H1 (cell line): ENCODE measurements around the gene GNG12. TPM values are rescaled to one million over a fixed set of nuclear protein-coding genes. Genes with fewer than 3 reads are reported as not detected.
A peak's percentile ranks its signal among the peaks of the same experiment; 100 is the strongest.

Source experiments
- CTCF ChIA-PET: fragments of 300-600 bp; sonication (Branson Sonifier 250); formaldehyde crosslinking; loops from one replicate; lab custom pipeline; 2021; ENCODE audit not compliant: partially characterized antibody; lab: Charles Lee
- POLR2A ChIA-PET: fragments of 300-600 bp; sonication (Branson Sonifier 250); formaldehyde crosslinking; loops from one replicate; lab custom pipeline; 2021; ENCODE audit warnings: inconsistent platforms; ENCODE audit not compliant: partially characterized antibody; lab: Charles Lee
- DNase-seq, 2 experiments: peaks; one replicate each; pipeline versions ENCODE4 v3.0.0 to v3.0.0-alpha.2; 2010 to 2022; ENCODE audit warnings: low spot score in 2 of 2, low read depth in 1 of 2, mixed read lengths in 1 of 2
- FAIRE-seq: peaks from 2 replicates; lab custom pipeline; 2011; peaks lifted over from hg19 to GRCh38; lab: Jason Lieb, UNC
- H2AFZ ChIP-seq: 2 replicates; pipeline ENCODE4 v1.8.1; 2012; ENCODE audit warnings: low read length, inconsistent platforms
- H2AK5ac ChIP-seq: 2 replicates; pipeline ENCODE4 v1.6.1; 2013; ENCODE audit warnings: low read depth, low read length
- H2BK120ac ChIP-seq: replicated peaks from 2 replicates; pipeline ENCODE3; 2013; ENCODE audit warnings: low read depth, low read length, inconsistent platforms
- H2BK12ac ChIP-seq: 2 replicates; pipeline ENCODE4 v1.6.1; 2013; ENCODE audit warnings: low read depth, low read length
- H2BK15ac ChIP-seq: 2 replicates; pipeline ENCODE4 v1.6.1; 2013; ENCODE audit warnings: low read length
- H2BK20ac ChIP-seq: 2 replicates; pipeline ENCODE4 v1.6.1; 2013; ENCODE audit warnings: low read length
- H2BK5ac ChIP-seq: 2 replicates; pipeline ENCODE4 v1.6.1; 2013; ENCODE audit warnings: low read depth, low read length
- H3K14ac ChIP-seq: 2 replicates; pipeline ENCODE4 v1.6.1; 2013; ENCODE audit warnings: inconsistent platforms; ENCODE audit not compliant: insufficient read length
- H3K18ac ChIP-seq: 2 replicates; pipeline ENCODE4 v1.6.1; 2013; ENCODE audit warnings: low read length; ENCODE audit errors: extremely low read depth
- H3K23ac ChIP-seq: 2 replicates; pipeline ENCODE4 v1.6.1; 2013; ENCODE audit warnings: inconsistent platforms; ENCODE audit not compliant: insufficient read length
- H3K23me2 ChIP-seq: 2 replicates; pipeline ENCODE4 v1.6.1; 2013; ENCODE audit warnings: low read depth, low read length
- H3K27ac ChIP-seq: 2 replicates; pipeline ENCODE4 v1.6.1; 2011; ENCODE audit warnings: low read depth, low read length, inconsistent platforms
- H3K27me3 ChIP-seq, 4 experiments: replicated peaks in 1 of 4; 1 replicate in 1 of 4; 2 replicates in 3 of 4; pipeline versions ENCODE4 v1.6.1 to v1.8.1; 2011 to 2013; ENCODE audit warnings: low read length in 3 of 4, mild to moderate bottlenecking in 3 of 4, inconsistent platforms in 2 of 4, mixed read lengths in 2 of 4, moderate library complexity in 1 of 4; ENCODE audit not compliant: control insufficient read depth in 3 of 4, insufficient read depth in 3 of 4; ENCODE audit errors: extremely low read depth in 1 of 4
- H3K36me3 ChIP-seq, 4 experiments: 2 replicates each; pipeline versions ENCODE4 v1.6.1 to v1.8.1; 2011 to 2013; ENCODE audit warnings: mild to moderate bottlenecking in 4 of 4, low read length in 3 of 4, moderate library complexity in 2 of 4, control low read depth in 1 of 4, inconsistent platforms in 1 of 4; ENCODE audit not compliant: insufficient read depth in 4 of 4, control insufficient read depth in 2 of 4
- H3K4ac ChIP-seq: replicated peaks from 2 replicates; pipeline ENCODE3; 2013; ENCODE audit warnings: low read length, low read depth, mixed read lengths, inconsistent platforms; ENCODE audit not compliant: insufficient read length
- H3K4me1 ChIP-seq, 4 experiments: replicated peaks in 1 of 4; 1 replicate in 1 of 4; 2 replicates in 3 of 4; pipeline versions ENCODE4 v1.6.1 to v1.8.1; 2011 to 2013; ENCODE audit warnings: low read length in 3 of 4, inconsistent platforms in 2 of 4, mixed read lengths in 1 of 4; ENCODE audit not compliant: insufficient read depth in 4 of 4, control insufficient read depth in 3 of 4
- H3K4me2 ChIP-seq, 2 experiments: 2 replicates each; pipeline versions ENCODE4 v1.6.1 to v1.8.1; 2011 to 2013; ENCODE audit warnings: low read depth in 2 of 2, low read length in 2 of 2, control low read depth in 1 of 2, inconsistent platforms in 1 of 2, mild to moderate bottlenecking in 1 of 2; ENCODE audit not compliant: insufficient read depth in 1 of 2
- H3K4me3 ChIP-seq, 4 experiments: fragments of 200-600, 300-600 bp in 1 of 4; sonication (generic), shearing (Covaris generic), sonication (Bioruptor Twin) in 1 of 4; 2 replicates each; pipeline versions ENCODE4 v1.5.1 to v1.8.1; 2011 to 2016; ENCODE audit warnings: low read length in 4 of 4, low read depth in 3 of 4, control low read depth in 2 of 4, inconsistent platforms in 2 of 4, mild to moderate bottlenecking in 2 of 4, mixed read lengths in 1 of 4, moderate library complexity in 1 of 4; ENCODE audit not compliant: insufficient read depth in 2 of 4; ENCODE audit errors: extremely low read depth in 1 of 4
- H3K56ac ChIP-seq: replicated peaks from 2 replicates; pipeline ENCODE3; 2013; ENCODE audit warnings: low read depth, mild to moderate bottlenecking, mixed read lengths, low read length, inconsistent platforms; ENCODE audit not compliant: insufficient read length
- H3K79me1 ChIP-seq: 2 replicates; pipeline ENCODE4 v1.6.1; 2013; ENCODE audit warnings: low read depth, low read length, control low read depth
- H3K79me2 ChIP-seq, 2 experiments: 2 replicates each; pipeline versions ENCODE4 v1.6.1 to v1.8.1; 2012 to 2013; ENCODE audit warnings: low read length in 2 of 2, mild to moderate bottlenecking in 2 of 2, inconsistent platforms in 1 of 2; ENCODE audit not compliant: insufficient read depth in 2 of 2, control insufficient read depth in 1 of 2
- H3K9ac ChIP-seq, 4 experiments: replicated peaks in 1 of 4; 1 replicate in 1 of 4; 2 replicates in 3 of 4; pipeline versions ENCODE4 v1.6.1 to v1.8.1; 2011 to 2013; ENCODE audit warnings: low read depth in 3 of 4, low read length in 3 of 4, control low read depth in 2 of 4, mild to moderate bottlenecking in 2 of 4, moderate library complexity in 2 of 4, inconsistent platforms in 1 of 4; ENCODE audit errors: extremely low read depth in 1 of 4
- H3K9me3 ChIP-seq, 2 experiments: 2 replicates each; pipeline versions ENCODE4 v1.6.1 to v1.8.1; 2012 to 2013; ENCODE audit warnings: mild to moderate bottlenecking in 2 of 2, moderate library complexity in 2 of 2, control low read depth in 1 of 2, inconsistent platforms in 1 of 2, low read depth in 1 of 2, low read length in 1 of 2, mixed read lengths in 1 of 2; ENCODE audit not compliant: insufficient read depth in 2 of 2
- H4K20me1 ChIP-seq, 2 experiments: replicated peaks in 1 of 2; 2 replicates each; pipeline versions ENCODE3 to v1.8.1; 2011 to 2013; ENCODE audit warnings: inconsistent platforms in 2 of 2, low read length in 2 of 2, mild to moderate bottlenecking in 1 of 2; ENCODE audit not compliant: insufficient read depth in 2 of 2, control insufficient read depth in 1 of 2
- H4K5ac ChIP-seq: 2 replicates; pipeline ENCODE4 v1.6.1; 2013; ENCODE audit warnings: low read length, low read depth, mixed read lengths, inconsistent platforms; ENCODE audit not compliant: insufficient read length
- H4K8ac ChIP-seq: 2 replicates; pipeline ENCODE4 v1.8.0; 2013; ENCODE audit warnings: mild to moderate bottlenecking, moderate library complexity, low read length, inconsistent platforms; ENCODE audit not compliant: insufficient read depth; ENCODE audit errors: extremely low read depth
- H4K91ac ChIP-seq: replicated peaks from 2 replicates; pipeline ENCODE3; 2013; ENCODE audit warnings: low read length, mixed read lengths, inconsistent platforms; ENCODE audit not compliant: insufficient read length
- BACH1 ChIP-seq: IDR thresholded peaks from 2 replicates; pipeline ENCODE4 v1.6.1; 2012; ENCODE audit warnings: low read length, improper control_type of control experiment
- BRCA1 ChIP-seq: IDR thresholded peaks from 2 replicates; pipeline ENCODE4 v1.6.1; 2012; ENCODE audit warnings: low read depth, low read length, improper control_type of control experiment
- CEBPB ChIP-seq: IDR thresholded peaks from 2 replicates; pipeline ENCODE4 v1.6.1; 2012; ENCODE audit warnings: low read depth, low read length
- CHD1 ChIP-seq: IDR thresholded peaks from 2 replicates; pipeline ENCODE4 v1.6.1; 2012; ENCODE audit warnings: low read depth, low read length, improper control_type of control experiment
- CTCF ChIP-seq, 3 experiments: IDR thresholded peaks; 1 replicate in 2 of 3; 2 replicates in 1 of 3; pipeline versions ENCODE4 v1.5.1 to v1.6.1; 2011; ENCODE audit warnings: low read length in 3 of 3, mild to moderate bottlenecking in 3 of 3, inconsistent platforms in 2 of 3, low read depth in 1 of 3, moderate library complexity in 1 of 3; ENCODE audit not compliant: insufficient read depth in 1 of 3; ENCODE audit errors: control extremely low read depth in 1 of 3
- HDAC6 ChIP-seq: IDR thresholded peaks from one replicate; pipeline ENCODE4 v1.7.1; 2012; ENCODE audit warnings: low read depth, mild to moderate bottlenecking, inconsistent platforms, low read length, moderate library complexity
- KDM1A ChIP-seq: fragments of 200-600, 300-600 bp; sonication (generic); IDR thresholded peaks from 2 replicates; pipeline ENCODE4 v1.7.1; 2016; ENCODE audit warnings: mild to moderate bottlenecking, low read length, borderline replicate concordance
- POLR2AphosphoS5 ChIP-seq: IDR thresholded peaks from 2 replicates; pipeline ENCODE4 v1.6.1; 2011; ENCODE audit warnings: low read depth, low read length
- RAD21 ChIP-seq, 2 experiments: IDR thresholded peaks in 1 of 2; conservative IDR thresholded peaks in 1 of 2; 2 replicates each; pipeline ENCODE4 v1.6.1; 2011; ENCODE audit warnings: low read depth in 2 of 2, low read length in 2 of 2, improper control_type of control experiment in 1 of 2, inconsistent platforms in 1 of 2, mild to moderate bottlenecking in 1 of 2, moderate library complexity in 1 of 2
- RBBP5 ChIP-seq: IDR thresholded peaks from 2 replicates; pipeline ENCODE4 v1.7.1; 2012; ENCODE audit warnings: low read depth, mild to moderate bottlenecking, inconsistent platforms, low read length, moderate library complexity, borderline replicate concordance
- TBP ChIP-seq: IDR thresholded peaks from 2 replicates; pipeline ENCODE4 v1.6.1; 2011; ENCODE audit warnings: low read depth, low read length, improper control_type of control experiment
- WGBS, 2 experiments: shearing (Covaris generic) in 1 of 2; methylation state at CpG; one replicate each; pipeline versions ENCODE4 v1.1.6 to v1.1.7; 2013 to 2015; ENCODE audit warnings: low lambda C conversion rate in 2 of 2, mixed read lengths in 2 of 2, inconsistent platforms in 1 of 2, low coverage in 1 of 2, missing lambda C conversion rate in 1 of 2; ENCODE audit not compliant: insufficient replicate concordance in 2 of 2, insufficient coverage in 1 of 2, insufficient read length in 1 of 2; ENCODE audit errors: extremely low coverage in 1 of 2, missing lambda C conversion rate in 1 of 2; 5-methylcytosine and 5-hydroxymethylcytosine counted together
- polyA plus RNA-seq, 7 experiments: library from polyadenylated mRNA; depleted of rRNA in 3 of 7; stranded (reverse) in 5 of 7; unstranded in 2 of 7; fragments of >200 nt in 5 of 7; fragments of 200-250 nt in 2 of 7; gene quantifications; 1 replicate in 5 of 7; 2 replicates in 1 of 7; 4 replicates in 1 of 7; pipeline versions ENCODE4 v1.2.1 to v1.2.3, GENCODE V29; 2011 to 2013; ENCODE audit warnings: missing spikeins in 2 of 7, mixed read lengths in 2 of 7
- total RNA-seq: library from RNA; stranded (reverse); fragmentation: NEBNext Ultra II Directional; extraction: Animal tissue kit (Norgen Biotek cat#: 25700); gene quantifications from 2 replicates; pipeline ENCODE4 v1.2.1, GENCODE V29; 2021

GNG12 gene
- total and polyA plus RNA-seq, 2 of the 8 experiments (the other 6 are each of a cell fraction or from before 2014, with no cell fraction given): 11.4 to 35.8 TPM

- Histone ChIP-seq H3K4me2 (no peak overlapping the region), H2BK20ac (no peak overlapping the region), H3K9me3 (no peaks in the 10 kb centered on the region), H3K4me3 (no peak overlapping the region), H2BK120ac (no peak overlapping the region), H3K18ac (no peak overlapping the region), H4K20me1 (peaks cover 0 to 1% of the 10 kb centered on the region in 2 experiments), H3K27me3 (no peaks in the 10 kb centered on the region), H4K8ac (no peak overlapping the region), H3K56ac (no peak overlapping the region), H4K91ac (no peak overlapping the region), H3K4ac (no peak overlapping the region), H3K27ac (no peak overlapping the region), H3K14ac (no peak overlapping the region), H2BK12ac (no peak overlapping the region), H3K4me1 (peaks cover 0 to 4% (median 3%) of the 10 kb centered on the region in 4 experiments; a peak in 4 of 7 replicates), H3K9ac (no peak overlapping the region), H3K36me3 (no peaks in the 10 kb centered on the region), H2BK5ac (no peak overlapping the region), H3K79me1 (no peaks in the 10 kb centered on the region), H3K79me2 (no peaks in the 10 kb centered on the region), H4K5ac (no peak overlapping the region), H3K23me2 (no peaks in the 10 kb centered on the region), H2AFZ (no peak overlapping the region), H2BK15ac (no peak overlapping the region), H3K23ac (no peak overlapping the region), H2AK5ac (no peak overlapping the region)
- FAIRE-seq: no peak
- no peak for DNase-seq
- POLR2A ChIA-PET: interaction anchor here (0.9 to 1.3 kb wide), 2 partner anchors 13 to 22 kb away, joined by 3 read pairs; no protein-coding TSS in a partner anchor
- CTCF ChIA-PET: interaction anchor here (0.6 to 13.2 kb wide), 40 partner anchors 9 to 700 kb away, joined by 3 to 156 read pairs (median 4); no protein-coding TSS in a partner anchor
- 82% methylated on average over 6 of the region's 6 CpGs; no CpG with 5 or more reads in 1 of the 2 experiments for WGBS, 2 experiments
- TF ChIP-seq CTCF (IDR thresholded peaks at IDR 0.05; ENCODE audit: control extremely low read depth in 1 of 3, insufficient read depth in 1 of 3, low read depth in 1 of 3, low read length in 3 of 3) (peak in 2 of 3 experiments; percentile 32 to 65; a peak in 2 of 4 replicates), RBBP5 (no peak), KDM1A (0 out of 2 replicates have a peak, but pooled peaks have one; percentile 47), TBP (no peak), CHD1 (no peak), CEBPB (no peak), BRCA1 (no peak), RAD21 (IDR thresholded peaks at IDR 0.05 in 1 of 2, conservative IDR thresholded peaks at IDR 0.05 in 1 of 2; ENCODE audit: low read depth in 2 of 2, low read length in 2 of 2) (peak; percentile 43 to 46), HDAC6 (no peak), POLR2AphosphoS5 (no peak), BACH1 (no peak)
Measured at GRCh38 chr1:67771152-67771551, 62.1 kb downstream of the GNG12 start.
